ENCODE data around the gene EIF4E1B. TPM values are rescaled to one million over a fixed set of nuclear protein-coding genes. Genes with fewer than 3 reads are reported as not detected.

Gene EIF4E1B
- total RNA-seq, 4 donors from 2014 or later: not detected

DNA sequence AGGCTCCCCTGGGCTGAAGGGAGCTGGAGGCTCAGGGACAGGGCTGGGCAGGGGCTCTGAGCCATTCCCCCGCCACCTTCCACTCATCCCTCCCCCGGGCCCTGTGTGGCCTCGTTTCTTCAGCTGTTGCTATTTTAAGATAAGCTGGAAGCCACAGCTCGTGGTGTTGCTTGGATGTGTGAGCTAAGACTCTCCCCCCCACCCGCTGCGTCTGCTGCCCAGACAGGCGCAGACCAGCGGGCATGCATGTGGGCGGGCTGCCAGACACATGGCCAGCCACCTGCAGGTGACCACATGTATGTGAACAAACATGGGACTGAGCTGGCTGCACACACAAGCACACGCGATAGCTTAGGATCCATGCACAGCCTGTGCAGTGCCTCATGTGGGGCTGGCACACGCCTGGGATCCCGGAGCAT lies 8.8 kb upstream of the EIF4E1B start:
- TF ChIP-seq, protein P1, sequence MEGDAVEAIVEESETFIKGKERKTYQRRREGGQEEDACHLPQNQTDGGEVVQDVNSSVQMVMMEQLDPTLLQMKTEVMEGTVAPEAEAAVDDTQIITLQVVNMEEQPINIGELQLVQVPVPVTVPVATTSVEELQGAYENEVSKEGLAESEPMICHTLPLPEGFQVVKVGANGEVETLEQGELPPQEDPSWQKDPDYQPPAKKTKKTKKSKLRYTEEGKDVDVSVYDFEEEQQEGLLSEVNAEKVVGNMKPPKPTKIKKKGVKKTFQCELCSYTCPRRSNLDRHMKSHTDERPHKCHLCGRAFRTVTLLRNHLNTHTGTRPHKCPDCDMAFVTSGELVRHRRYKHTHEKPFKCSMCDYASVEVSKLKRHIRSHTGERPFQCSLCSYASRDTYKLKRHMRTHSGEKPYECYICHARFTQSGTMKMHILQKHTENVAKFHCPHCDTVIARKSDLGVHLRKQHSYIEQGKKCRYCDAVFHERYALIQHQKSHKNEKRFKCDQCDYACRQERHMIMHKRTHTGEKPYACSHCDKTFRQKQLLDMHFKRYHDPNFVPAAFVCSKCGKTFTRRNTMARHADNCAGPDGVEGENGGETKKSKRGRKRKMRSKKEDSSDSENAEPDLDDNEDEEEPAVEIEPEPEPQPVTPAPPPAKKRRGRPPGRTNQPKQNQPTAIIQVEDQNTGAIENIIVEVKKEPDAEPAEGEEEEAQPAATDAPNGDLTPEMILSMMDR (IDR thresholded peaks at IDR 0.05): no peak
- 52% methylated on average over 6 of the region's 13 CpGs; no CpG with 5 or more reads in 1 of the 2 donors for WGBS, 2 donors
- Histone ChIP-seq H3K4me3 (no peak overlapping the region), H3K36me3 (no peaks in the 10 kb centered on the region), H3K27me3 (peaks cover 11 to 98% (median 25%) of the 10 kb centered on the region in 4 donors), H3K27ac (no peak overlapping the region), H3K4me1 (peaks cover 7 to 35% (median 14%) of the 10 kb centered on the region in 3 donors), H3K9me3 (no peaks in the 10 kb centered on the region)
- DNase-seq: no peak
- intact Hi-C loops (cut with DNase I): no loop called here

DNA sequence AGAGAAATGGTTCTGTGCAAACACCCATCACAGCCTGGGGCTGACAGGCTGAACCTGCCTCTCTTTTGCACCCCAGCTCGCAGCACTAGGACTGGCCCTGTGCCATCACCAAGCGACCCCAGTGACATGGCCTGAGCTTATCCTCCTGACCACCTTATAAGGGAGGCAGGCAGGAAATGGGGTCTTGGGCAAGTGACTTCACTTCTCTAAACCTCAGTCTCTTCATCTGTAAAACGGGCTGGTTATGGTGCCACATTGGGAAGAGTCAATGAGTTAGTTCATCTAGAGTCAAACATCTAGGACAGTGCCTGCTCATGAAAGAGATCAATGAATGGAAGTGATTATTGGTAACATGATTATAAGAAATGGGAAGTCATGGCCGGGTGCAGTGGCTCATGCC lies 6.3 kb upstream of the EIF4E1B start:
- peaks cover 10 to 98% (median 31%) of the 10 kb centered on the region in 4 donors for H3K27me3 ChIP-seq
- peaks cover 7 to 41% (median 14%) of the 10 kb centered on the region in 3 donors for H3K4me1 ChIP-seq
- no peaks in the 10 kb centered on the region for H3K36me3 ChIP-seq
- DNase-seq: no peak
- H3K9me3 ChIP-seq: no peaks in the 10 kb centered on the region
- TF ChIP-seq, protein P1 (IDR thresholded peaks at IDR 0.05): no peak
- TF ChIP-seq POLR2A (IDR thresholded peaks at IDR 0.05): no peak
- H3K4me3 ChIP-seq: no peak overlapping the region
- WGBS, 2 donors: 70% methylated on average over 1 of the region's 4 CpGs; no CpG with 5 or more reads in 1 of the 2 donors
- intact Hi-C loops (cut with DNase I): no loop called here
- H3K27ac ChIP-seq: no peak overlapping the region

DNA sequence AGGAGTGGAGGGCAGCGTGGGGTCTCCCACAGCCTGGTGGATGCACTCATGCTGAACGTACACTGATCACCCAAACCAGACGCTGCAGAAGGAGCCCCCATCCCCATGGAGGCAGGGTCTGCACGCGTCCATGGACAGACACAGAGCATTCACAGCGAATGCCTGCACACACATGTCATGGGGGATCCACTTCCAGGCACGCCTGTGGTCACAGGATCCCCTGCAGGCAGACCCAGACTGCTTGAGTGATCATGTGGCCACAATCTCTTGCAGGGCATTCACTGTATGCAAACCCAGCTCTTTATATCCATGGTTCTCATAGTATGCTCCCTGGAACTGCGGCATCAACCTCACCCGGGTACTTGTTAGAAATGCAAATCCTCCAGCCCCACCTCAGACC lies 5.5 kb upstream of the EIF4E1B start:
- no peaks in the 10 kb centered on the region for H3K36me3 ChIP-seq
- H3K4me1 ChIP-seq: peaks cover 7 to 41% (median 11%) of the 10 kb centered on the region in 3 donors
- H3K4me3 ChIP-seq: no peak overlapping the region
- no peak overlapping the region for H3K27ac ChIP-seq
- intact Hi-C loops (cut with DNase I): no loop called here
- H3K27me3 ChIP-seq: peaks cover 2 to 98% (median 31%) of the 10 kb centered on the region in 4 donors
- TF ChIP-seq, protein P1 (IDR thresholded peaks at IDR 0.05): no peak
- no peak for TF ChIP-seq POLR2A (IDR thresholded peaks at IDR 0.05)
- DNase-seq: no peak
- H3K9me3 ChIP-seq: no peaks in the 10 kb centered on the region
- 60 to 74% methylated on average over 8 to 9 of the region's 9 CpGs for WGBS, 2 donors

DNA sequence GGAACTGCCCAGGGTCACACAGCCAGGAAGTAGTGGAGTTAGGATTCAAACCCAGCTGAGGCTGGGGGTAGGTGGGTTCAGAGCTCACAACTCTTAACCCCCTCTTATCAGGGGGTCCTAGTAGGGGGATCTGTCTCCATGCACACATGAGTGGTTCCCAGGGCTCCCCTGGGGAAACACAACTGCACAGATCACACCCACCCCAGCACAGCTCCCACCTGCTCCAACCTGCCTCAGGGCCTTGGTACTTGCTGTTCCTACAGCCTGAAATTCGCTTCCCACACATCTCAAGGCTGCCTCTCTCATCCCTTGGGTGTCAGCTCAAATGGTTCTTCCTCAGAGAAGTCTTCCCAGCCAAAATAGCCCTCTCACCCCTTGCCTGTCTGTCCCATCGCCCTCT lies 5.0 kb upstream of the EIF4E1B start:
- Histone ChIP-seq H3K4me3 (no peak overlapping the region), H3K27ac (no peak overlapping the region), H3K27me3 (peaks cover 0 to 98% (median 25%) of the 10 kb centered on the region in 4 donors), H3K9me3 (no peaks in the 10 kb centered on the region), H3K36me3 (no peaks in the 10 kb centered on the region), H3K4me1 (peaks cover 8 to 41% (median 13%) of the 10 kb centered on the region in 3 donors)
- no peak for DNase-seq
- intact Hi-C loops (cut with DNase I): no loop called here
- TF ChIP-seq, protein P1 (IDR thresholded peaks at IDR 0.05): no peak
- no peak for TF ChIP-seq POLR2A (IDR thresholded peaks at IDR 0.05)
- WGBS, 2 donors: 67 to 68% methylated on average over 2 of the region's 2 CpGs

DNA sequence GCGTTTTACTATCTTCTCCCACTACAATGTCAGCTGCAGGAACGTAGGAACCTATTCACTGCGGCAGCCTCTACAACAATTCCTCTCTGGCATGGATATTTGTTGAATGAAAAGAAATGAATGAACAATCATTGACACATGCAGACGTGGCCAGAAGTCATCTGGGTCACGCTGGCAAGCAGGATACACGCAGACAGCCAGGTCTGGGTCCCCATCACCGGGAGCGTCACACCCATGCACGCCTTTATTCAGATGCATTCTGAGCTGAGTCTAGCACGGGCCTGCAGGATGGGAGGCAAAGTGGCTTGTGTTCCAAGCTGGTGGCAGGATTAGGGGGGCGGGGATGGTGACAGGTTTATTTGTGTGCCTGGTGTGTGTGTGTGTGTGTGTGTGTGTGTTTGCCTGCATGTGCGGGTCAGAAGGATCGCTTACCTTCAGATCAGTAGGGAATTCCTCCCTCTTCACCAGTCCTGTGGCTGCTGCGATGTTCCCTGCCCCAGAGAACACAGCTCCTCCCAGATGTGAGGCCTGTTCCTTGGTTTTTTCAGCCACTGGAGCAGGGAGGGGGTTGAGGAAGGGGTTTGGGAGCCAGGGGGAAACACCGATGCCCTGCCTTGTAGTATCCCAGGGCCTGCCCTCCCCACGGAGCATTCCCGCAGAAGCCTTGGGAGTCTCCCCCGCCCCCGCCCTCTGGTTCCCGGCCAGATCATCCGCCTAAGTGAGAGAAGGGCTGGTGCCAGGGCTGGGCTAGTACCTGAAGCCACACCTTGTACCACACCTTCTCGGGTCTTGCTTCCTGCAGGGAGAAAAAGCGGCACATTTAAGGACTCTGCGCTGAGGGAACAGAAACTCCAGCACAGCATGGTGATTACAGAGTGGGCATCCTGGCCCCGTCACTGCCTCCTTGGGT lies 4.3 kb upstream of the EIF4E1B start:
- intact Hi-C loops (cut with DNase I): no loop called here
- no peak overlapping the region for H3K4me3 ChIP-seq
- TF ChIP-seq, protein P1 (IDR thresholded peaks at IDR 0.05): no peak
- no peak for TF ChIP-seq POLR2A (IDR thresholded peaks at IDR 0.05)
- H3K27me3 ChIP-seq: peaks cover 0 to 98% (median 21%) of the 10 kb centered on the region in 4 donors
- H3K9me3 ChIP-seq: no peaks in the 10 kb centered on the region
- 24 to 35% methylated on average over 10 to 18 of the region's 25 CpGs for WGBS, 2 donors
- DNase-seq: no peak
- H3K4me1 ChIP-seq: peaks cover 8 to 39% (median 16%) of the 10 kb centered on the region in 3 donors
- H3K36me3 ChIP-seq: no peaks in the 10 kb centered on the region
- H3K27ac ChIP-seq: no peak overlapping the region
